ENCODE data around the gene AOC3. TPM values are rescaled to one million over a fixed set of nuclear protein-coding genes. Genes with fewer than 3 reads are reported as not detected.

The AOC3 gene
- 1 to 10 TPM; 1.0 TPM for total RNA-seq

DNA sequence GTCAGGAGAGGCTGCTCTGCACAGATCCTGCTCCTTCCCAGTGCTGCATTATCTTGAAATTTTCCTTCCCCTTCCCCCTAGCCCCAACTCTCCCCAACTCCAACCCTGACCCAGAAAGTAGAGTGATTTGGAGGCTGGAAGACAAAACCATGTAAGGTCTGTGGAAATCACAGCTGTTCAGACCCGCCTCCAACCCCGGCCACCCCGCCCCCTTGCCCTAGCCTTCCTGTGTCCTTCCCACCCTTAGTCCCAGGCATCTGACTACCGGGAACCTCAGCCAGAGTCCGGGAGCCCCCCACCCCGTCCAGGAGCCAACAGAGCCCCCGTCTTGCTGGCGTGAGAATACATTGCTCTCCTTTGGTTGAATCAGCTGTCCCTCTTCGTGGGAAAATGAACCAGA is at the start of gene AOC3:
TSS of gene AOC3 (plus strand) at position 246 of the 400 bp plus-strand sequence. CDS start at position 391, 145 bp downstream.
- ChIA-PET POLR2A (no interaction called here), CTCF (no interaction called here)

GRCh38 chr17:42803074-42803883 is 47.7 kb upstream of the AOC3 start:
- CTCF ChIA-PET: interaction anchor here (1.6 to 2.1 kb wide), 2 partner anchors 15 to 17 kb away, joined by 5 to 6 read pairs; no protein-coding TSS in a partner anchor
- POLR2A ChIA-PET: interaction anchor here (0.6 kb wide), 1 partner anchor 29 kb away, joined by 6 read pairs; no protein-coding TSS in a partner anchor

GRCh38 chr17:42804918-42805367 is 46.1 kb upstream of the AOC3 start:
- CTCF ChIA-PET: no interaction called here
- POLR2A ChIA-PET: no interaction called here

GRCh38 chr17:42806249-42806648 is 44.8 kb upstream of the AOC3 start:
- ChIA-PET CTCF (interaction anchor here (0.6 to 0.7 kb wide), 2 partner anchors 9 to 165 kb away, joined by 3 read pairs; no protein-coding TSS in a partner anchor), POLR2A (interaction anchor here (0.7 kb wide), 1 partner anchor 296 kb away, joined by 5 read pairs; no protein-coding TSS in a partner anchor)

DNA sequence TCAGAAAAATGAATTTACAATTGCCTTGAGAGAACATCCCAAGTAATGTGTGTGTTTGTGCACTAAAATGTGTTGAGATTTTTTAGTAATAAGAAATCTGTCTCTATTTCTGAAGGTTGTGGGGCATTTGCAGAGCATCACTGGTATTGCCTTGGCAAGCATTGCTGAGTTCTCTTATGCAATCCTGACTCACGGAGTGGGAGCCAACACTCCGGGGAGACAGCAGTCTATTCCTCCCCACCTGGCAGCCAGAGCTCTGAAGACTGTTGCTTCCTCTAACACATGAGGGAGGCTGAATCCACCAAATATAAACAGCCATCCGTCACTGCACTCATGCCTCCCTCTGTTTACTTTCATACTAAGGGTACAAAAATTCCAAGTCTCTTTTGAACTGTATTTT is 41.7 kb upstream of the AOC3 start:
- ChIA-PET POLR2A (no interaction called here), CTCF (no interaction called here)

GRCh38 chr17:42814633-42815399 is 36.2 kb upstream of the AOC3 start:
- POLR2A ChIA-PET: no interaction called here
- CTCF ChIA-PET: interaction anchor here (0.5 to 1.2 kb wide), 3 partner anchors 9 to 236 kb away, joined by 3 read pairs; no protein-coding TSS in a partner anchor

DNA sequence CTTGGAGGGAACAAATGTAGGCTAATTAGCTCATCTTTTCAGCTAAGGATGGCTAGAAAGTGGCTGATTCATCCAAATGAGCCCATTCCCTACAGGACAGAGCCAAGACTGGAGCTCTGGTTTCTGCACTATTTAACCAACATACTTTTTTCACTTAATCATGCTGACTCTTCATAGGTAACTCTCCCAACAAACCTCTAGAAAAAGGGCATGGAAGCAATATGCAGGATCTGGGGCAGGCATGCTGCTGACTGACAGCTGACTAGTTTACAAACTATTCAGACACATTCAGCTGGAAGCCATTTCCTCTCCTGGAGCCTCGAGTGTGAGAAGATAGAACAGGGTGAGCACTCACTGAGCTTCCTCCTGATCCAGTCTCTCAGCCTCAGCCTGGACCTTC is 33.1 kb upstream of the AOC3 start:
- POLR2A ChIA-PET: no interaction called here
- CTCF ChIA-PET: interaction anchor here (0.6 to 1.7 kb wide), 2 partner anchors 12 to 14 kb away, joined by 3 to 5 read pairs; no protein-coding TSS in a partner anchor

DNA sequence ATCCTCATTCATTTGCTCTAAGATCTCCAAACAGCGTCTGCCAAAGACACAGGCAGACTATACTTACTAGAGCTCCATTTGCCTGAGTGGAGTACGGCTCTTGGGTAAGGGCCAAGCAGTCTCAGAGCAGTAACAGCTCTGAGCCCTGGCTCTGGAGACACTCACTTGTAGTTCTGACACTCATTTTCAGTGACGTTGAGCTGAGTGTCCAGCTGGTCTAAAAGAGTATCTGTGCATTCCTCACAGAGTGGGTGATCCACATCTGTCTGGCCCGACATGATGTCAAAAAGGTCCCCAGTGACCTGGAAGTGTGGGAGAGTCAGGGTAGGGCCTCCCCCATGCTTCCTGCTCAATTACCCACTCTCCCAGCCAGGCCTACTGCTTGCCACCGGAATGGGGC is 32.6 kb upstream of the AOC3 start:
- CTCF ChIA-PET: interaction anchor here (1.1 to 1.7 kb wide), 3 partner anchors 15 to 240 kb away, joined by 3 to 5 read pairs (median 4); no protein-coding TSS in a partner anchor
- POLR2A ChIA-PET: no interaction called here

DNA sequence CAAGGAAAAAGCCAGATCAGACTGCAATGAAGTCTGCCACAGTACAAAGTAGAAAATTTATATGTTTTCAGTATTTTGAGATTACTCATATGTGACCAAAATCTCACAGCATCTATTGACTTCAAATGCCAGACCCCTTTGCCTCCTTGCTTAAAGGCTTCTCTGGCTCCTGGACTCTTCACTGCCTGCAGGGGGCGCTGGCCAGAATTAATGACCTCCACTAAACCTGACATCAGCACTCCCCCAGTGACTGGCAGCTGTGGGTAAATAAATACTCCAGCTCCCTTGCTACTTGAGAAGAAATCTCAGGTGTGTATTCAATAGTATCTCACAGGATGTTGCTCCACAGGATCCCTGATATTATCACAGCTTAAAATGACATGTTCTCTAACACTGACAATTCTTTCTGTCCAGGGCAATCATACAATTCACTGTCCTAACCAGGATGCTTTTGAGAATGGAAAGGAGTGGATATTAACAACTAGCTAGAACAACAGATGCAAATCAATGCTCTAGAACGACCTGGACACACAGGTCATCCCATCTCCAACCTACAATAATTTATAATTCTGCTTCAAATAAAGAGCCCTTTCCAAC is 31.0 kb upstream of the AOC3 start:
- ChIA-PET POLR2A (no interaction called here), CTCF (interaction anchor here (0.6 to 1.6 kb wide), 7 partner anchors 9 to 296 kb away, joined by 3 to 6 read pairs (median 3); no protein-coding TSS in a partner anchor)

DNA sequence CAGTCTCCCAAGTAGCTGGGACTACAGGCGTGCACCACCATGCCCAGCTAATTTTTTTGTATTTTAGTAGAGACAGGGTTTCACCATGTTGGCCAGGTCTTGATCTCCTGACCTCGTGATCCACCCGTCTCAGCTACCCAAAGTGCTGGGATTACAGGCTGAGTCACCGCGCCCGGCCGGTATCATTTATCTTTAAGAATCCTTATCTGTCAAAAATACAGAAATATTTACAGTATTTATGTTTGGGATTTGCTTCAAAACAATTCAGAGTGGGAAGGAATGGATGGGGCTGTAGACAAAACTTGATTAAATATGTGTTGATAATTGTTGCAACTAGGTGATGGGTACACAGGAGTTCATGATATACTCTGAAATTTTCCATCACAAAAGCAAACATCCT is 29.8 kb upstream of the AOC3 start:
- ChIA-PET CTCF (interaction anchor here (1.0 to 1.6 kb wide), 3 partner anchors 17 to 36 kb away, joined by 3 to 6 read pairs (median 4); no protein-coding TSS in a partner anchor), POLR2A (no interaction called here)

GRCh38 chr17:42827472-42827871 is 23.5 kb upstream of the AOC3 start:
- CTCF ChIA-PET: no interaction called here
- POLR2A ChIA-PET: no interaction called here

DNA sequence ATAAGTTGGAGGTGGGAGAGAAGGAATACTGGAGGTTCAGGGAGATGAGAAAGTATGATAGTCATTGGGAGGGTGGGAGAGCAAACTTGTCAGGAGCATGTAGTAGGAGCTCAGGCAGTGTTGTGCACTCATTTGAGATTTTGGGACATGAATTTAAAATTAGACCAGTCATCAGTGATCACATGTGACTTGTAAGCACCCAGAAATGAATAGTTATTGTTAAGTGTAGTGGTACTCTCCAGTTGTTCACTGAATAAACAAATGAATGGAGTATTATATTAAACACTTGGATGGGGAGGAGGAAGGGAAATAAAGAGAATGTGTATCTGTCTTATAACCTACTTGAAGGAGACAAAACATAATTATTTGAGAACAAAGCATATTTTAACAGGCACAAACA is 20.0 kb upstream of the AOC3 start:
- ChIA-PET POLR2A (no interaction called here), CTCF (no interaction called here)

- POLR2A ChIA-PET: interaction anchor here (0.9 to 1.9 kb wide), 4 partner anchors 8 to 228 kb away, joined by 5 to 15 read pairs (median 6); partner anchors contain the start of genes BECN1 and RPL27
- CTCF ChIA-PET: interaction anchor here (0.9 to 3.0 kb wide), 4 partner anchors 8 to 166 kb away, joined by 3 to 18 read pairs (median 6); partner anchors contain the start of genes BECN1 and RPL27
Measured at GRCh38 chr17:42832213-42832933, 18.6 kb upstream of the AOC3 start.

- ChIA-PET POLR2A (interaction anchor here (0.7 to 1.9 kb wide), 7 partner anchors 9 to 229 kb away, joined by 4 to 15 read pairs (median 5); partner anchors contain the start of genes BECN1, RPL27 and VPS25), CTCF (interaction anchor here (0.9 to 3.0 kb wide), 5 partner anchors 9 to 165 kb away, joined by 3 to 18 read pairs (median 4); partner anchors contain the start of genes BECN1 and RPL27)
Measured at GRCh38 chr17:42832934-42833766, 17.8 kb upstream of the AOC3 start, which contains the start of gene PSME3. Gene PSME3, plus strand, starts transcription at chr17:42833397. Its CDS starts 235 bp downstream, at chr17:42833632.

DNA sequence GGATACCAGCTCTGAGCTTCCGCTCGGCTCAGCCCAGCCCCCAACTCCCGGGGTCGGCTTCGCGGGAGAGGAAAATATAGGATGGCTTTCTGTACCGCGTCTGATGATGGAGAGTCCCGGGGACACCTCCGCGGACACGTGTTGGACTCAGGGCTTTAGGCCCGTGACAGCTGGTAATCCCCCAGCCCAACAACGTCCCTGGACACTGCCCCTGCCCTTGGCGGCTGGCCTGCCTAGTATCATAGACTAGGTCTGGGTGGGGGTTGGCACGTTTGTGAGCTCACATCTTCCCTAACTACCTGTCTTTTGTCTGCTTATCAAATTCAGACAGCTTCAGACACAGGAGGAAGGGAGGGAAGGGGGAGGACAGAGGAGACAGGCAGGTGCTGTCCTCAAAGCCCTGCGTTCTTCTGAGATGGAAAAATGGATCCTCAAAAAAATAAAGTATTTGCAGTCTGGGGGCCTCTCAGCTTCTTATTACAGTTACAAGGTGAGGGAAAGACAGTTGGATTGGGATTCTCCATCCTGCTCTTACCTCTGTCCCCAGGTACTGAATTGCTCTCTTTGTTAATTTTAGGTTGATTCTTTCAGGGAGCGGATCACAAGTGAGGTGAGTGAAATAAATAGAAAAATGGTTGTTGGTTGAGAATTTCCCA is 17.1 kb upstream of the AOC3 start:
- CTCF ChIA-PET: interaction anchor here (1.3 to 3.0 kb wide), 4 partner anchors 9 to 164 kb away, joined by 4 to 18 read pairs (median 6); partner anchors contain the start of genes BECN1 and RPL27
- POLR2A ChIA-PET: interaction anchor here (0.7 to 1.9 kb wide), 6 partner anchors 9 to 229 kb away, joined by 4 to 15 read pairs (median 4); partner anchors contain the start of genes BECN1, RPL27 and VPS25

- CTCF ChIA-PET: interaction anchor here (3.1 kb wide), 1 partner anchor 11 kb away, joined by 10 read pairs; the partner anchor contains the start of gene BECN1
- POLR2A ChIA-PET: no interaction called here
Measured at GRCh38 chr17:42835732-42836131, 15.3 kb upstream of the AOC3 start.

Data from activated CD8-positive, alpha-beta memory T cell treated with anti-CD3 and anti-CD28 coated beads for 36 hours (primary cell).